HCT116 (cell line): ENCODE measurements around the gene MRE11. TPM values are rescaled to one million over a fixed set of nuclear protein-coding genes. Genes with fewer than 3 reads are reported as not detected.
A peak's percentile ranks its signal among the peaks of the same experiment; 100 is the strongest.

Source experiments
- microRNA counts: library from miRNA; unstranded; fragments of <30 nt; microRNA quantifications from one replicate; lab custom pipeline; 2015
- microRNA-seq: library from miRNA; unstranded; fragments of <30 nt; microRNA quantifications from one replicate; pipeline ENCODE4, GENCODE V29; 2016; ENCODE audit warnings: borderline number of aligned reads
- total RNA-seq: library from RNA; stranded (reverse); gene quantifications from one replicate; pipeline ENCODE4 v1.2.1, GENCODE V29; 2021; ENCODE audit not compliant: unreplicated experiment

The MRE11 gene
- total RNA-seq, 1 experiment from 2014 or later, result 20.6 TPM

MicroRNAs encoded within 50 kb of the gene (microRNA counts, 767-probe panel; counts per million panel counts)
- microRNA hsa-miR-548l (lab: Ali Mortazavi, UCI), result not detected

Small RNA genes lying within 50 kb of the gene (microRNA-seq; reads per million reads assigned to microRNA genes)
- gene MIR548L, result 33.8 reads per million, percentile 49 among the genes with 10 or more reads in this experiment

Other genes with a start within 250 kb of the MRE11 start
- gene IZUMO1R, start 189.3 kb downstream of the MRE11 start, total RNA-seq, result not detected
- gene GPR83, start 92.4 kb downstream of the MRE11 start, total RNA-seq, result 0.39 TPM
- 8.2 TPM for gene ANKRD49, start 140 bp upstream of the MRE11 start, total RNA-seq
- not detected for gene C11orf97, start 18.6 kb upstream of the MRE11 start, total RNA-seq
- gene FUT4, start 50.1 kb upstream of the MRE11 start, total RNA-seq, result 5.7 TPM
- 0.34 TPM for gene PIWIL4, start 73.5 kb upstream of the MRE11 start, total RNA-seq